NCI-H1436 (cell line): ENCODE measurements around the gene FIGNL1.

Experiments used
- DNase-seq: peaks from one replicate; lab custom pipeline; 2025; lab: John Stamatoyannopoulos, UW

FIGNL1 gene

GRCh38 chr7:50426280-50427045, 23.7 kb downstream of the FIGNL1 start:
- no peak for DNase-seq

- DNase-seq: no peak
Observed at GRCh38 chr7:50425318-50425717, 24.8 kb downstream of the FIGNL1 start.

- no peak for DNase-seq
Observed at GRCh38 chr7:50423860-50424259, 26.3 kb downstream of the FIGNL1 start.

- DNase-seq: no peak
Observed at GRCh38 chr7:50422858-50423257, 27.3 kb downstream of the FIGNL1 start.

- DNase-seq: no peak
Observed at GRCh38 chr7:50421043-50421442, 29.1 kb downstream of the FIGNL1 start.

- DNase-seq: no peak
Observed at GRCh38 chr7:50418526-50419290, 31.4 kb downstream of the FIGNL1 start.

- DNase-seq: peak; percentile 89
Observed at GRCh38 chr7:50418086-50418515, 32.0 kb downstream of the FIGNL1 start.

GRCh38 chr7:50416527-50417182, 33.5 kb downstream of the FIGNL1 start:
- no peak for DNase-seq

- no peak for DNase-seq
Observed at GRCh38 chr7:50415844-50416364, 34.2 kb downstream of the FIGNL1 start.

GRCh38 chr7:50413561-50413960, 36.6 kb downstream of the FIGNL1 start:
- DNase-seq: no peak

GRCh38 chr7:50412973-50413372, 37.2 kb downstream of the FIGNL1 start:
- no peak for DNase-seq

- no peak for DNase-seq
Observed at GRCh38 chr7:50411332-50411731, 38.8 kb downstream of the FIGNL1 start.

GRCh38 chr7:50409856-50410745, 40.0 kb downstream of the FIGNL1 start:
- no peak for DNase-seq

- DNase-seq: no peak
Observed at GRCh38 chr7:50406935-50407334, 43.2 kb downstream of the FIGNL1 start.

GRCh38 chr7:50405221-50405620, 44.9 kb downstream of the FIGNL1 start:
- DNase-seq: no peak

GRCh38 chr7:50404392-50404791, 45.8 kb downstream of the FIGNL1 start:
- DNase-seq: no peak

GRCh38 chr7:50400114-50400513, 50.0 kb downstream of the FIGNL1 start:
- no peak for DNase-seq

- no peak for DNase-seq
Observed at GRCh38 chr7:50399635-50400034, 50.5 kb downstream of the FIGNL1 start.

GRCh38 chr7:50399206-50399605, 50.9 kb downstream of the FIGNL1 start:
- no peak for DNase-seq

- DNase-seq: no peak
Observed at GRCh38 chr7:50397971-50398324, 52.2 kb downstream of the FIGNL1 start.

- DNase-seq: no peak
Observed at GRCh38 chr7:50397320-50397970, 52.7 kb downstream of the FIGNL1 start.
